Sigmoid colon (tissue), 3 donors: ENCODE measurements around the gene KCNT1.

Experiments
- POLR2A ChIP-seq, 2 donors: fragments of 450-650 bp; IDR thresholded peaks; one replicate each; pipeline ENCODE4 v1.6.1; 2016; ENCODE audit warnings: antibody characterized with exemption in 2 of 2, mild to moderate bottlenecking in 2 of 2, moderate library complexity in 2 of 2
- TF ChIP-seq, protein P1 (sequence below), 4 experiments: fragments of 450-650 bp in 3 of 4; fragments of 200-600 bp in 1 of 4; IDR thresholded peaks; one replicate each; pipeline ENCODE4 v1.5.1; 2016 to 2019; ENCODE audit warnings: antibody characterized with exemption in 4 of 4, mild to moderate bottlenecking in 3 of 4, moderate library complexity in 2 of 4

DNA sequence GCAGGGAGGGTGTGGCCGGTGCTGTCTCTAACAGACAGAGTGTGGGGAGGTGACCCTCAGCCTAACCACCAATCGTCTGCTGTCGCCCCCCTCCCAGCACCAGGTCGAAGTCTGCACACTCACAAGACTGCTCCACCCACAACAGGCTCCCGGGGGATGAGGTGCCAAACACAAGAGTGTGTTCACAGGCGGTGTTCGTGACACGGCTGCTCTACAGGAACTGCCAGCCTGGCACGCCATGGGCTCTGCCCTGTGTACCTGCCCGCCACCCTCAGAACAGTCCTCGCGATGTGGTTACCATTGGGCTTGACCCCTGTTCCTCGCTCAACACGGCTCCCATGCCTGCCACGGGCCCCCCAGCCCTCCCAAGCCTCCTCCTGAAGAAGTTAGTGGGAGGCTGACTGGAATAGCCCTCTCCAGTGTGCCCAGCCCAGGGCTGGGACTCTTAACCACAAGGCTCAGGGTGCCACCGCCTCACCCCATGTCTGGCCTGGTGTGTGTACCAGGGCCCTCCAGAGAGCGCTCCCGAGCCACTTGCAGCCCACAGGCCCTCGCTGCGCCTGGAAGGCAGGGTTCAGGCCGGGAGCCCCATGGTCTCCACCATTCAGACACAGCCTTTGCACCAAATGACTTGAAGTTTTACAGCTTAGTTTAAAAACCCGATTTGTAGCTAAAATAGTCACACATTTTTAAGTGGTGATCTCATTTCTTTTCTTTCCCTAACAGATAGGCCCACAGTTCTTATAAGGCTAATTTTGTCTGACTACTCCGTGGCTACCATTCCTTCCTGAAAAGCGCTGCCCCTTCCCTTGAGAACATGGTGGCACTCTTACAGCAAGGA lies 102.8 kb downstream of the KCNT1 start:
- TF ChIP-seq, protein P1, sequence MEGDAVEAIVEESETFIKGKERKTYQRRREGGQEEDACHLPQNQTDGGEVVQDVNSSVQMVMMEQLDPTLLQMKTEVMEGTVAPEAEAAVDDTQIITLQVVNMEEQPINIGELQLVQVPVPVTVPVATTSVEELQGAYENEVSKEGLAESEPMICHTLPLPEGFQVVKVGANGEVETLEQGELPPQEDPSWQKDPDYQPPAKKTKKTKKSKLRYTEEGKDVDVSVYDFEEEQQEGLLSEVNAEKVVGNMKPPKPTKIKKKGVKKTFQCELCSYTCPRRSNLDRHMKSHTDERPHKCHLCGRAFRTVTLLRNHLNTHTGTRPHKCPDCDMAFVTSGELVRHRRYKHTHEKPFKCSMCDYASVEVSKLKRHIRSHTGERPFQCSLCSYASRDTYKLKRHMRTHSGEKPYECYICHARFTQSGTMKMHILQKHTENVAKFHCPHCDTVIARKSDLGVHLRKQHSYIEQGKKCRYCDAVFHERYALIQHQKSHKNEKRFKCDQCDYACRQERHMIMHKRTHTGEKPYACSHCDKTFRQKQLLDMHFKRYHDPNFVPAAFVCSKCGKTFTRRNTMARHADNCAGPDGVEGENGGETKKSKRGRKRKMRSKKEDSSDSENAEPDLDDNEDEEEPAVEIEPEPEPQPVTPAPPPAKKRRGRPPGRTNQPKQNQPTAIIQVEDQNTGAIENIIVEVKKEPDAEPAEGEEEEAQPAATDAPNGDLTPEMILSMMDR (IDR thresholded peaks at IDR 0.05) = no peak
- no peak for TF ChIP-seq POLR2A (IDR thresholded peaks at IDR 0.05)
